ENCODE results near the gene SLC30A2. TPM values are rescaled to one million over a fixed set of nuclear protein-coding genes. Genes with fewer than 3 reads are reported as not detected.

SLC30A2 gene
- total and polyA plus RNA-seq, 9 of the 15 experiments (the other 6 are each of a cell fraction or from before 2014, with no cell fraction given): 0.01 to 0.18 (median 0.06) TPM; not detected in 3

- Histone ChIP-seq H3K9me1 (ENCODE audit: control insufficient read depth, insufficient read depth, low read length) (no peaks in the 10 kb centered on the region), H3K9me3 (replicated peaks; ENCODE audit: control insufficient read depth, insufficient read depth, low read depth, low read length) (no peaks in the 10 kb centered on the region), H3K27ac (ENCODE audit: extremely low read depth, low read depth, low read length) (no peak overlapping the region), H3K27me3 (ENCODE audit: control insufficient read depth in 2 of 2, insufficient read depth in 2 of 2, low read length in 2 of 2) (no peaks in the 10 kb centered on the region), H3K4me1 (replicated peaks in 1 of 2; ENCODE audit: control insufficient read depth in 2 of 2, insufficient read depth in 2 of 2, low read length in 2 of 2) (peaks cover 19 to 46% of the 10 kb centered on the region in 2 experiments; a peak in 4 of 5 replicates), H4K20me1 (replicated peaks; ENCODE audit: control insufficient read depth, insufficient read depth, low read length) (no peaks in the 10 kb centered on the region), H3K36me3 (ENCODE audit: control insufficient read depth, insufficient read depth, low read length) (no peaks in the 10 kb centered on the region), H3K9ac (ENCODE audit: insufficient read depth in 1 of 2, low read depth in 2 of 2, low read length in 2 of 2) (no peak overlapping the region), H2AFZ (ENCODE audit: low read depth, low read length) (no peak overlapping the region), H3K4me2 (ENCODE audit: insufficient read depth, low read length) (no peak overlapping the region), H3K79me2 (ENCODE audit: control insufficient read depth, insufficient read depth, low read length) (no peaks in the 10 kb centered on the region), H3K4me3 (no peak overlapping the region)
- ChIA-PET POLR2A (interaction anchor here (1.2 to 2.0 kb wide), 3 partner anchors 11 to 129 kb away, joined by 4 to 11 read pairs (median 6); no protein-coding TSS in a partner anchor), CTCF (ENCODE audit: low intra/inter-chr PET ratio) (no interaction called here)
- no peak for ATAC-seq
- WGBS (ENCODE audit: insufficient coverage, low coverage, missing lambda C conversion rate): 46% methylated on average over 5 of the region's 5 CpGs
- intact Hi-C loops (cut with micrococcal nuclease) (no loop called here), in situ Hi-C loops (cut with MboI) (no loop called here)
- TF ChIP-seq MAX (CRISPR knock-in tag; IDR thresholded peaks at IDR 0.05) (no peak), FOXA1 (IDR thresholded peaks at IDR 0.05; ENCODE audit: borderline replicate concordance) (no peak), ZNF586 (CRISPR knock-in tag; conservative IDR thresholded peaks at IDR 0.05) (no peak), CEBPZ (IDR thresholded peaks at IDR 0.05; ENCODE audit: borderline replicate concordance, low read depth, low read length) (no peak), ZNF780A (CRISPR knock-in tag; IDR thresholded peaks at IDR 0.05) (no peak), CREBBP (IDR thresholded peaks at IDR 0.05; ENCODE audit: low read depth, low read length) (no peak), RUNX1 (IDR thresholded peaks at IDR 0.05; ENCODE audit: low read depth) (no peak), NR2C2 (CRISPR knock-in tag; IDR thresholded peaks at IDR 0.05) (no peak), NR2C2 (tag; IDR thresholded peaks at IDR 0.05) (no peak), MED1 (CRISPR knock-in tag; IDR thresholded peaks at IDR 0.05; ENCODE audit: borderline replicate concordance) (no peak), ZC3H4 (CRISPR knock-in tag; IDR thresholded peaks at IDR 0.05; ENCODE audit: borderline replicate concordance) (no peak), ZNF707 (CRISPR knock-in tag; conservative IDR thresholded peaks at IDR 0.05) (no peak), HDAC6 (IDR thresholded peaks at IDR 0.05; ENCODE audit: low read depth, low read length) (no peak)
- no peak for FAIRE-seq
- no TSS peak for BruUV-seq (replicated peaks)
- DNase-seq (ENCODE audit: extremely low read depth in 1 of 4, low spot score in 3 of 4): no peak
These were observed 20.4 kb downstream of the SLC30A2 start for GRCh38 chr1:26025517-26025916.
